ENCODE measurements around the gene FKBP1A. TPM values are rescaled to one million over a fixed set of nuclear protein-coding genes. Genes with fewer than 3 reads are reported as not detected.

Gene FKBP1A
- total and polyA plus RNA-seq, 4 donors: 145 to 465 (median 277) TPM

DNA sequence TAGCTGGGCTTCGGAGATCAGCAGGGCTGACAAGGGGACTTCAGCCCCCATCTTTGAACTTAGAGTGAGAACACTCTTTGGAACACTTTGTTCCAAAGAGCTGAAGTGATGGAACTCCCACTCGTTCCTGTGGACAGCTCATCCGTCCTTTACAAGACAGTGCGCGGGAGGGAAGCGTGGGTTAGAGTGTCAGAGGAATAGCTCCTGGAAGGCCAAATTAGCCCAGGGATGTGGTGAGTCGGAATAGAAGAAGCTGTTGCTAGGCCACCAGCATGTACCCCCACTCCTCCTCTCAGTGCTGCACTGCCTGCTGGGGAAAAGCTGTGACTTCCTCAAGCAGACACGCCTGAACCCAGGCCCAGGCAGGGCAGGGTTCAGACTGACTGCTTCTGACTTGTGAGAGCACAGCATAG lies 65.6 kb downstream of the FKBP1A start:
- Histone ChIP-seq H3K27ac (ENCODE audit: low read depth in 1 of 2, low read length in 1 of 2) (peak overlapping the region; percentile 94 to 98), H3K9me3 (ENCODE audit: control insufficient read depth in 4 of 4, insufficient read depth in 3 of 4, low read length in 3 of 4) (no peaks in the 10 kb centered on the region), H3K4me1 (ENCODE audit: control insufficient read depth in 5 of 5, insufficient read depth in 5 of 5, low read length in 5 of 5) (peaks cover 6 to 39% (median 13%) of the 10 kb centered on the region in 5 donors), H3K9ac (ENCODE audit: insufficient read depth in 1 of 2, low read length in 2 of 2) (no peak overlapping the region), H3K4me3 (no peak overlapping the region), H3K36me3 (ENCODE audit: control insufficient read depth in 4 of 4, insufficient read depth in 4 of 4, low read length in 4 of 4) (no peaks in the 10 kb centered on the region), H3K27me3 (ENCODE audit: control insufficient read depth in 3 of 3, insufficient read depth in 3 of 3, low read length in 2 of 3) (no peaks in the 10 kb centered on the region)
- DNase-seq (no peak), ATAC-seq (ENCODE audit: insufficient read depth, low FRiP score) (no peak)
- TF ChIP-seq CTCF (IDR thresholded peaks at IDR 0.05; ENCODE audit: control extremely low read depth, extremely low read depth): no peak
- 61 to 80% methylated on average over 8 of the region's 8 CpGs for WGBS, 2 donors

DNA sequence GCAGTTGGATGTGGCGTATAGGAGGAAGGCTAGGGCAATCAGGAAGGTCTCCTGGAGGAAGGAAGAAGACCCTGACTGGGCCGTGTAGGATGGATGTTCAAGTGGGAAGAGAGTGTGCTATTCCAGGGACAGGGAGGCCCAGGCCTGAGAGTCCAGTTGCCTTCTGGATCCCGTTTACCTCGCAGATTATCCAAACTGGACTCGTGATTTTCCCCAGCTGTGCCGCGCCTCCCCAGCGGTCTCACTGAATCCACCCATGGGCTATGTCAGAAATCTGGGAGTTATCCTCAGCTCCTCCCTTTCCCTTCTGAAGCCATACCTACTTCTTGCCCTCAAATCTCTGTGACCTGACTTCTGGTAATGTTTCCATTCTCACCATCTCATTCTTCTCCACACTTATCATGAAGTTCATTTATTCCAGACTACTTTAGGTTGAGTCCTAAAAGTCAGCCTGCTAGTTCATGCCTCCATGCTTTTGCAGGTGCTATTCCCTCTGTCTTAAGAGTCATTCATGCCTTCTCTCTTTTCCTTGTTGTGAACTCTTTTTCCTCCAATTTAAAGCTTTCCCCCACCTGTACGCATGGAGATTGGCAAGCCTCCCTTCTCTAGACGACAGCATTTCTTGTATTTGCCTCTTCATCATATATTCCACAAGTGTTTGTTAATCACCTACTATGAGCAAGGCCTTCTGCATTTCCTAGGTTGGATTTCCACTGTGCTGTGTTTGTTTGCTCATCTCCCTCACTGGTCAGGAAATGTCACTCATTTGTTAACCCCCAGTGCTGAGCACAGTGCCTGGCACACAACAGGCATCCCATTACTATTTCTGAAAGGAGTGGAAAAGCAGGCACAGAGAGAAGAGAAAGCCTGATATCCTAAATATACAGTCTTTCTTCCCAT lies 66.6 kb downstream of the FKBP1A start:
- peak overlapping the region; percentile 94 to 98 for H3K27ac ChIP-seq (ENCODE audit: low read depth in 1 of 2, low read length in 1 of 2)
- H3K4me3 ChIP-seq: peak overlapping the region; percentile 53
- ATAC-seq (ENCODE audit: insufficient read depth, low FRiP score) (peak; percentile 3), DNase-seq (no peak)
- peaks cover 6 to 40% (median 13%) of the 10 kb centered on the region in 5 donors for H3K4me1 ChIP-seq (ENCODE audit: control insufficient read depth in 5 of 5, insufficient read depth in 5 of 5, low read length in 5 of 5)
- peak overlapping the region; percentile 90 to 99 for H3K9ac ChIP-seq (ENCODE audit: insufficient read depth in 1 of 2, low read length in 2 of 2)
- no peaks in the 10 kb centered on the region for H3K36me3 ChIP-seq (ENCODE audit: control insufficient read depth in 4 of 4, insufficient read depth in 4 of 4, low read length in 4 of 4)
- TF ChIP-seq CTCF (IDR thresholded peaks at IDR 0.05; ENCODE audit: control extremely low read depth, extremely low read depth): no peak
- H3K27me3 ChIP-seq (ENCODE audit: control insufficient read depth in 3 of 3, insufficient read depth in 3 of 3, low read length in 2 of 3): no peaks in the 10 kb centered on the region
- no peaks in the 10 kb centered on the region for H3K9me3 ChIP-seq (ENCODE audit: control insufficient read depth in 4 of 4, insufficient read depth in 3 of 4, low read length in 3 of 4)
- WGBS, 2 donors: 29 to 48% methylated on average over 10 of the region's 10 CpGs

GRCh38 chr20:1325173-1326030 lies 67.5 kb downstream of the FKBP1A start:
- peaks cover 6 to 36% (median 13%) of the 10 kb centered on the region in 5 donors for H3K4me1 ChIP-seq (ENCODE audit: control insufficient read depth in 5 of 5, insufficient read depth in 5 of 5, low read length in 5 of 5)
- TF ChIP-seq CTCF (IDR thresholded peaks at IDR 0.05; ENCODE audit: control extremely low read depth, extremely low read depth): no peak
- 0 to 1% methylated on average over 56 of the region's 56 CpGs for WGBS, 2 donors
- no peaks in the 10 kb centered on the region for H3K27me3 ChIP-seq (ENCODE audit: control insufficient read depth in 3 of 3, insufficient read depth in 3 of 3, low read length in 2 of 3)
- DNase-seq (peak; percentile 98 to 99 (median 99)), ATAC-seq (ENCODE audit: insufficient read depth, low FRiP score) (peak; percentile 86)
- no peaks in the 10 kb centered on the region for H3K9me3 ChIP-seq (ENCODE audit: control insufficient read depth in 4 of 4, insufficient read depth in 3 of 4, low read length in 3 of 4)
- H3K36me3 ChIP-seq (ENCODE audit: control insufficient read depth in 4 of 4, insufficient read depth in 4 of 4, low read length in 4 of 4): no peaks in the 10 kb centered on the region
- H3K9ac ChIP-seq (ENCODE audit: insufficient read depth in 1 of 2, low read length in 2 of 2): peak overlapping the region; percentile 90 to 99
- peak overlapping the region; percentile 53 for H3K4me3 ChIP-seq
- peak overlapping the region; percentile 94 to 98 for H3K27ac ChIP-seq (ENCODE audit: low read depth in 1 of 2, low read length in 1 of 2)

Data from lung (tissue), 12 donors.